Endothelial cell of umbilical vein (primary cell): ENCODE data around the gene FMO1. TPM values are rescaled to one million over a fixed set of nuclear protein-coding genes. Genes with fewer than 3 reads are reported as not detected.

ENCODE experiments used
- BruUV-seq: library from RNA; stranded (reverse); fragments of 400-500 nt; replicated peaks from 2 replicates; lab custom pipeline; 2021; lab: Mats Ljungman, UMichigan
- CTCF ChIA-PET: fragments of 300-600, 350-600 bp; sonication (Branson Sonifier 250); formaldehyde crosslinking; loops from one replicate; lab custom pipeline; 2021; ENCODE audit warnings: antibody characterized with exemption, inconsistent platforms; lab: Charles Lee
- POLR2A ChIA-PET: fragments of 300-600, 350-600 bp; sonication (Branson Sonifier 250); formaldehyde crosslinking; loops from one replicate; lab custom pipeline; 2021; ENCODE audit warnings: antibody characterized with exemption, inconsistent platforms; lab: Charles Lee
- DNase-seq: peaks from one replicate; pipeline ENCODE4 v3.0.0-alpha.2; 2011; ENCODE audit warnings: low read depth, low spot score
- FAIRE-seq: peaks from 2 replicates; lab custom pipeline; 2011; peaks lifted over from hg19 to GRCh38; lab: Jason Lieb, UNC
- H2AFZ ChIP-seq: 2 replicates; pipeline ENCODE4 v1.6.0; 2012; ENCODE audit warnings: low read depth, low read length, control low read depth, inconsistent platforms
- H3K27ac ChIP-seq: 2 replicates; pipeline ENCODE4 v1.5.1; 2011; ENCODE audit warnings: low read depth, mild to moderate bottlenecking, control low read depth, low read length, moderate library complexity; ENCODE audit not compliant: insufficient read depth
- H3K27me3 ChIP-seq, 2 experiments: 2 replicates each; pipeline versions ENCODE4 v1.6.0 to v1.6.1; 2011; ENCODE audit warnings: low read length in 2 of 2, mixed read lengths in 1 of 2; ENCODE audit not compliant: control insufficient read depth in 2 of 2, insufficient read depth in 2 of 2
- H3K36me3 ChIP-seq, 2 experiments: 2 replicates in 1 of 2; 3 replicates in 1 of 2; pipeline ENCODE4 v1.5.1; 2011; ENCODE audit warnings: low read length in 2 of 2, mild to moderate bottlenecking in 1 of 2, moderate library complexity in 1 of 2; ENCODE audit not compliant: control insufficient read depth in 2 of 2, insufficient read depth in 2 of 2; ENCODE audit errors: extremely low read depth in 1 of 2
- H3K4me1 ChIP-seq: 3 replicates; pipeline ENCODE4 v1.5.1; 2011; ENCODE audit warnings: mild to moderate bottlenecking, low read length; ENCODE audit not compliant: control insufficient read depth, insufficient read depth; ENCODE audit errors: extremely low read depth
- H3K4me2 ChIP-seq: 2 replicates; pipeline ENCODE4 v1.6.1; 2011; ENCODE audit warnings: low read length, control low read depth, mixed read lengths; ENCODE audit not compliant: insufficient read depth
- H3K4me3 ChIP-seq, 3 experiments: fragments of 200-600 bp in 1 of 3; sonication (generic), shearing (Covaris generic) in 1 of 3; replicated peaks in 1 of 3; 2 replicates each; pipeline ENCODE4 v1.5.1; 2011 to 2016; ENCODE audit warnings: control low read depth in 3 of 3, low read length in 3 of 3, mild to moderate bottlenecking in 2 of 3, inconsistent platforms in 1 of 3, low read depth in 1 of 3, moderate library complexity in 1 of 3; ENCODE audit not compliant: insufficient read depth in 1 of 3
- H3K79me2 ChIP-seq: 2 replicates; pipeline ENCODE4 v1.6.0; 2012; ENCODE audit warnings: low read length, inconsistent platforms; ENCODE audit not compliant: control insufficient read depth, insufficient read depth
- H3K9ac ChIP-seq: replicated peaks from 2 replicates; pipeline ENCODE3; 2011; ENCODE audit warnings: low read length, control low read depth; ENCODE audit not compliant: insufficient read depth; ENCODE audit errors: extremely low read depth
- H3K9me1 ChIP-seq: replicated peaks from 3 replicates; pipeline ENCODE4 v1.6.0; 2011; ENCODE audit warnings: mild to moderate bottlenecking, low read length; ENCODE audit not compliant: control insufficient read depth, insufficient read depth; ENCODE audit errors: extremely low read depth
- H3K9me3 ChIP-seq: replicated peaks from 2 replicates; pipeline ENCODE4 v1.5.1; 2012; ENCODE audit warnings: low read length, inconsistent platforms; ENCODE audit not compliant: control insufficient read depth, insufficient read depth
- H4K20me1 ChIP-seq: replicated peaks from 2 replicates; pipeline ENCODE3; 2011; ENCODE audit warnings: mild to moderate bottlenecking, low read length; ENCODE audit not compliant: control insufficient read depth, insufficient read depth; ENCODE audit errors: extremely low read depth
- CTCF ChIP-seq, 2 donors: IDR thresholded peaks; 1 replicate in 1 of 2; 2 replicates in 1 of 2; pipeline ENCODE4 v1.5.1; 2011; ENCODE audit warnings: low read length in 2 of 2, mild to moderate bottlenecking in 2 of 2, moderate library complexity in 2 of 2, control low read depth in 1 of 2, inconsistent platforms in 1 of 2, low read depth in 1 of 2; ENCODE audit not compliant: insufficient read depth in 1 of 2; ENCODE audit errors: extremely low read depth in 1 of 2
- EZH2 ChIP-seq: IDR thresholded peaks from 2 replicates; pipeline ENCODE4 v1.6.1; 2012; ENCODE audit warnings: borderline replicate concordance, low read depth, mild to moderate bottlenecking, moderate library complexity, low read length, inconsistent platforms; ENCODE audit not compliant: severe bottlenecking
- FOS ChIP-seq: IDR thresholded peaks from 2 replicates; pipeline ENCODE4 v1.6.1; 2011; ENCODE audit warnings: mild to moderate bottlenecking, low read length, moderate library complexity, borderline replicate concordance; ENCODE audit not compliant: insufficient read depth
- GATA2 ChIP-seq: IDR thresholded peaks from 2 replicates; pipeline ENCODE4 v1.7.0; 2011; ENCODE audit warnings: low read depth, mild to moderate bottlenecking, moderate library complexity, mixed read lengths, low read length; ENCODE audit not compliant: insufficient read length, insufficient read depth
- JUN ChIP-seq: IDR thresholded peaks from 2 replicates; pipeline ENCODE4 v1.6.1; 2011; ENCODE audit warnings: borderline replicate concordance, low read depth; ENCODE audit not compliant: insufficient read length, insufficient read depth
- MAX ChIP-seq: IDR thresholded peaks from 2 replicates; pipeline ENCODE4 v1.6.1; 2011; ENCODE audit not compliant: insufficient read depth, insufficient read length
- MYC ChIP-seq: IDR thresholded peaks from one replicate; pipeline ENCODE4 v1.6.1; 2011; ENCODE audit warnings: mild to moderate bottlenecking, low read depth, low read length
- POLR2A ChIP-seq: IDR thresholded peaks from 2 replicates; pipeline ENCODE4 v1.6.1; 2012; ENCODE audit warnings: low read depth, mild to moderate bottlenecking, control low read depth, low read length
- POLR2AphosphoS5 ChIP-seq: IDR thresholded peaks from 2 replicates; pipeline ENCODE4 v1.6.1; 2012; ENCODE audit warnings: low read depth, mild to moderate bottlenecking, control low read depth, low read length, moderate library complexity; ENCODE audit not compliant: insufficient read depth
- dilution Hi-C: fragments of 300-500 bp; cut with MboI; formaldehyde crosslinking; loops from one replicate; pipeline ENCODE4 v1.15.0; 2019; ENCODE audit warnings: low sequenced_read_pairs; ENCODE audit not compliant: extremely low pct_ligation_motif_present
- intact Hi-C: fragments of 100-400 bp; cut with micrococcal nuclease; formaldehyde crosslinking; loops from one replicate; pipeline ENCODE4 v1.10.0; 2022
- polyA plus RNA-seq, 4 experiments: library from polyadenylated mRNA; depleted of rRNA in 3 of 4; stranded (reverse) in 3 of 4; unstranded in 1 of 4; fragments of >200 nt; gene quantifications; 2 replicates each; pipeline versions ENCODE4 v1.2.1 to v1.2.3, GENCODE V29; 2011 to 2012; ENCODE audit warnings: missing spikeins in 1 of 4
- total RNA-seq: library from RNA; stranded (reverse); gene quantifications from 2 replicates; pipeline ENCODE4 v1.2.3, GENCODE V29; 2021

FMO1 gene
- total and polyA plus RNA-seq, 2 donors (not counting 3 experiments of a cell fraction or from before 2014, with no cell fraction given) = not detected

DNA sequence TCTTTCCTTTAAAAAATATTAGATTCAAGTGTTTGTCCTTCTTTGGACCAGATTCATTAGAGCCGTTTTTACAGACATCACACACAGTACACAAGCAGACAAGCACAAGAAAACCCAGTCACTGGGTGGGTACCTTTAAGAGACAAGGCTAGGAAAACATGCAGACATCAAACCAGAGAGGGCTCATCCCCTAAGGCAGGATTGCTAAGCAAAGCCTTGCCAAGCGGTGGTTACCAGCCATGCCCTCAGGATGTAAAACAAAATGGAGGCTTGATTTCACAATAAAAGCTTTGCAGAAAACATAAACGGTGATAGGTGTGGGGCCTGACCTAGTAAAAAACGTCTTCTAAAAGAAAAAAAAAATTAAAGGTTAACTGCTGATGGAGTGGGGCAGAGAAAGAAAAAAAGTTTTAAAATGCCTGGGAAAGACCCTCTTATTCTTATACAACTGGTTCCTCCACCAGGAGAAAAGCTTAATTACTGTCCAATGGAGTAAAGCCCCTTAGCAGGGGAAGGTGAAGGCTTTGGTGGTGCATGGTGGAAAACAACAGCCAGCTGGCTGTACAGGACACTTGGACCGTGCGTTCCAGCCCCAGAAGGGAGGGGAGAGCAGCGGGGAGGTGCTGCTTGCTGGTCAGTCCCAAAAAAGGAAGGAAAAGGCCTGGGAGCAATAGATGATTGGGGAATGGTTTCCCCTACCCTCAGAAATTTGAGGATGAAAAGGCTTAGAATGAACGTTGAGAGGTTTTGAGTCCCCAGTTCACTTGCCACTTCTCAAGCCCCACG, 30.4 kb upstream of the FMO1 start:
- Histone ChIP-seq H3K27me3 (no peaks in the 10 kb centered on the region), H3K4me1 (no peaks in the 10 kb centered on the region), H3K36me3 (no peaks in the 10 kb centered on the region), H4K20me1 (no peaks in the 10 kb centered on the region), H3K27ac (no peak overlapping the region), H3K9me1 (no peaks in the 10 kb centered on the region), H2AFZ (no peak overlapping the region), H3K79me2 (no peaks in the 10 kb centered on the region), H3K9ac (no peak overlapping the region), H3K4me3 (no peak overlapping the region), H3K9me3 (no peaks in the 10 kb centered on the region), H3K4me2 (no peak overlapping the region)
- no peak for DNase-seq
- dilution Hi-C loops = no loop called here
- no peak for FAIRE-seq
- ChIA-PET CTCF (interaction anchor here (1.4 kb wide), 1 partner anchor 27 kb away, joined by 4 read pairs; no protein-coding TSS in a partner anchor), POLR2A (no interaction called here)
- no TSS peak for BruUV-seq
- TF ChIP-seq POLR2A = no peak
- TF ChIP-seq POLR2AphosphoS5 = no peak
- TF ChIP-seq MAX = no peak
- no peak for TF ChIP-seq JUN
- no peak for TF ChIP-seq CTCF (IDR thresholded peaks at IDR 0.05; ENCODE audit: extremely low read depth in 1 of 2, insufficient read depth in 1 of 2, low read depth in 1 of 2, low read length in 2 of 2)
- TF ChIP-seq FOS = no peak
- TF ChIP-seq EZH2 = no peak
- no peak for TF ChIP-seq MYC
- no peak for TF ChIP-seq GATA2
- intact Hi-C loops = no loop called here
